T-helper 1 cell (primary cell): ENCODE data around the gene SP6.
A peak's percentile ranks its signal among the peaks of the same experiment; 100 is the strongest.

Experiments used
- DNase-seq, 5 donors: peaks; one replicate each; pipeline ENCODE4 v3.0.0-alpha.2; 2012 to 2020

SP6 gene

GRCh38 chr17:47810200-47810821 is 40.7 kb downstream of the SP6 start:
- peak in 1 of 5 donors; percentile 54 for DNase-seq

GRCh38 chr17:47808830-47809480 is 42.0 kb downstream of the SP6 start:
- no peak for DNase-seq

GRCh38 chr17:47808036-47808829 is 42.7 kb downstream of the SP6 start:
- no peak for DNase-seq

DNA sequence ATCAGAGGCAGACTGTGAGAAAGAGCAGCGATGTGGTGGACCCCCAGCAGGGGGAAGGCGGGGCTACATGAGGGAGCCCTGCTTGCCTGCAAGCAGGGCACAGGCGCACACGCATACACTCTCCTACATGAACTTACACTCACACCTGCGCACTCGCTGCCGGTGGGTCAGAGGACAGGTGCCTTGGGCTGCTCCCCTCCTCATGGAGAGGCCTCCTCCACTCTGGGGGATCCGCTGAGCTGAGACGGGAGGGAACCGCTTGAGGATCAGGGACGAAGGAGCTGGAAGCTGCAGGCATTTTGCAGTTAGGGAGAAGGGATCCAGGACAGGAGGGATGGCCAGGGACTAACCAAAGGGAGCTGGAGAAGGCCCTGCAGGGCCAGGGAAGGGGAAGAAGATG is 43.5 kb downstream of the SP6 start:
- DNase-seq, result no peak

DNA sequence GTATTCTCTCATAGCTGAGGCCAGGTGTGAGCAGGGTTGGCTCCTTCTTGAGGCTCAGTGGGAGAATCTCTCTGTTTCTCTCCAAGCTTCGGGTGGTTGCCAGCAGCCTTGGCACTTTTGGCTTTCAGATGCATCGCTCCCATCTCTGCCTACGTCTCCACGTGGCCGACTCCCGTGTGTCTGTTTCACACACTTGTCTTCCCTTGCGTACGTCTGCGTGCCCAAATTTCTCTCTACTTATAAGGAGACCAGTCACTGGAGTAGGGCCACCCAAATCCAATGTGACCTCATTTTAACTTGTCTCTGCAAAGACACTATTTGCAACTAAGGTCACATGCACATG is 44.1 kb downstream of the SP6 start:
- DNase-seq, result no peak

GRCh38 chr17:47806026-47806912 is 44.7 kb downstream of the SP6 start:
- no peak for DNase-seq

DNA sequence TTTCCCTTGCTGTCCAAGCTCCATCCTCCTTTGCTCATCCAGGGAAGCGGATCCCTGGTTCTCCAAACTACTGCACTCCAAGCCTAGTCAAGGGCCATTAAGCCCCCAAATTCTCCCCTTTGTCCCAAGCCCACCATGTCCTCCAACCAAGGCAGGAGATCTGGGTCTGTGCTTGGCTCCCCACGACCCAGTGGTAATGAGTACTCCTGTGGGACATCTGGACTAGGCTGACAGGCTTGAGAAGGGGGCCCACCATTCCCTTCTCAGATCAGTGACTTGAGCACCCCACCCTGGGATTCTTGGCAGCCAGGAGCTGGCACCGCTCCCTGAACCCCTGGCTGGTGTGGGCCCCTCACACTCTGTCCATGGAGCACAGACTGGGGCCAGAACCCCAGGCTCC is 46.5 kb downstream of the SP6 start:
- no peak for DNase-seq

DNA sequence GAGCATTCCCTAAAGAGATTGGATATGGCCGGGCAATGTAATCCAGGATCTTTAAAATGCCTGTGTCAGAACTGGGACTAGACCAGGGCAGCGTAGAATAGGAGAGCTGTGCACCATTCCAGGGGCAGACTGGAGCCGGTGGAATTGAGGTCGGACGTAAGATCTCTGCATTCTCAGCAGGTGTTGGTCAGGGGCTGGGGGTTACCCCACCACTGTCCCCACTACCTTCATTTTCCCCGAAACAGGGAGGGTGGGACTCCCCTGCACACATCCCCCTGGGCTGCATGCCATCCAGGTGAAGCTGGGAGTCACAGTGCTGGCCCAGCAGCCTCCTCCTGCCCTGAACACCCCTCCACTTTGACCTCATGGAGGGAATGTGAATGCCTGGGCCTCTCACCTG is 47.2 kb downstream of the SP6 start:
- DNase-seq, result no peak

GRCh38 chr17:47803201-47803600 is 47.8 kb downstream of the SP6 start:
- DNase-seq, result no peak

DNA sequence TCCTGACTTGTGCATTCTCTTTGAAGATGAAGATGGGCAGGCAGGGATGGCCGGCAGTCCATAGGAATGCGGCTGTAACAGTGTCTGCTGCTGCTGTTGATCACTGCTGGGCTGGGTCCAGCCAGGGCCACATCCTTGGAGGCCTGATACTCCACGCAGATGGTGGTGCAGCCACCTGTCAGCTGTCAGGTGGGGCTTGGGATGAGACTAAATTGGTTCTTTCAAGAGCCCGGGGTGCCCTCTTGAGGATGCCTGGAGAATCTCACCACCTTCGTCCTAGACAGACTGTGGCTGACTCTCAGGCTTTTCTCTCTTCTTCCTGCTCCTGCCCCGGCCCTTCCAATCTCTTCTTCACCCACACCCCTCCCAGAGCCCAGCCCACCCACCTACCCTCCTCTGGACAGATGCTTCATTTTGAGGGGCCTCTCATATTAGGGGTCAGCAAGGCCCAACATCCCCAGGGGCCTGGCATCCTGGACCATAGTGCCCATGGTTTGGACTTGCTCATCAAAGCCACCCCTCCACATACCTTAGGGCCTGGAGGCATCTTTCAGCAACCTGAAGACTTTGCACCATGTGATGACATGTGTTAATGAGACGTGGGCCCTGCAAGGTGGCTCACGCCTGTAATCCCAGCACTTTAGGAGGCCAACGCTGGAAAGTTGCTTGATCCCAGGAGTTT is 48.5 kb downstream of the SP6 start:
- peak in 4 of 5 donors; percentile 38 to 59 (median 46) for DNase-seq

DNA sequence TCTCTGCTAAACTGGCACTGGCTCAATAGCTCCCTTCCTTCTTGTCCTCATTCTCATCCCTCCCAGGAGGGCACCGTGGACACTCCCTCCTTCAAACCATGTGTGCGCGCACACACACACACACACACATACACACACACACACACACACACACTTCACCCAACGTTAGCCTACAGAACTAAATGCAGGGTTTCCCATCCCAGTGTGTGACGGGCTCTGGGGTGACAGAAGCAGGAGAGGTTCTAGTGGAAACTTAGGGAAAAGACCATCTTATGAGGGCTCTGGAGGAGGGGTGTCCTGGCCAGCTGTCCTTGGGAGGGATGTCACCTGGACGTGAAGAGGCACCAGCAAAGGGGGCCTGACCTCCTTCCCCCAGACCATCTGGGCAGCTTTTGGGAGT is 49.1 kb downstream of the SP6 start:
- DNase-seq, result no peak

DNA sequence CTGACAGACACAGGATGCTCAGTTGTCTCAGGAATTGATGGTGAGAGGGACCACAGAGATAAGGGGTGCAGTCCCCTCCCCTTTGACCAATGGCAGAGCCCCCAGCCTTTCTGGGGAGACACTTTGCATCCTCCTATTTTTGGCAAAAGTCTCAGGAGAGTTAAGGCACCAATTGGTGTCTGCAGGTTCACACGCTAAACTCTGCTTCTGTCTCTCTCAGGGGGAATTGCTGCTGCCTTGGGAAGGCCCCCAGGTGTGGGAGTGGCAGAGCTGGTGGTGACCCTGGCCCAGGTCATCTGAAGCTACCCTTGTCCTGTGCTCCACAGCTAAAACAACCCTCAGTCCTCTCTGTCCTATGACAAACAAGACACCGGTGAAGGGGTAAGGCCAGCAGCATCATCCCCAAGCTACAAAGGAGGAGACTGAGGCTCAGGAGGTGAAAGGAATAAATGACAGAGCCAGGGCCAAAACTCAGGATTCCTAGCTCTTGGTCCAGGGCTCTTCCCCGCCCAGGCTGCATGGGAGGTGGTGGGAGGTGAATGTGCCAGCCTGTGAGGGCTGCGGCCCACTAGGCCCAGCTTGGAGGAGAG is 49.7 kb downstream of the SP6 start:
- DNase-seq, result no peak

DNA sequence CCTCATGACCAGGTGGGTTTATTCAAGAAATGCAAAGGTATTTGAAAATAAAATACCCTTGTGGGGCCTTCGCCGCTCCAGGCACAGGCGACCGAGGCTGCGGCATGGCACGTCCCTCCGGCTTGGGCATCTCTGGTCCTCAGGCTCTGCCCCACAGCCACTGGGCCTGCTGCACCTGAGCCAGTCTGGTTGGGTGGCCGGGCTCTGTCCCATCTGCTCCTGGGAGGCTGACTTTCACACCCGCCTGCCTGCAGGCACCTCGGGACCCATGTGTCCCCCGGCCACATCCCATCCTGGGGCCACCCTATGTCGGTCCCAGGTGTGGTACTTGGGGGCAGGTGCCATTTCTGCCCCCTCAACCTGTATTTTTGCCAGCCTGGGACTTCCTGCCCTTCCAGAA is 50.3 kb downstream of the SP6 start:
- no peak for DNase-seq

DNA sequence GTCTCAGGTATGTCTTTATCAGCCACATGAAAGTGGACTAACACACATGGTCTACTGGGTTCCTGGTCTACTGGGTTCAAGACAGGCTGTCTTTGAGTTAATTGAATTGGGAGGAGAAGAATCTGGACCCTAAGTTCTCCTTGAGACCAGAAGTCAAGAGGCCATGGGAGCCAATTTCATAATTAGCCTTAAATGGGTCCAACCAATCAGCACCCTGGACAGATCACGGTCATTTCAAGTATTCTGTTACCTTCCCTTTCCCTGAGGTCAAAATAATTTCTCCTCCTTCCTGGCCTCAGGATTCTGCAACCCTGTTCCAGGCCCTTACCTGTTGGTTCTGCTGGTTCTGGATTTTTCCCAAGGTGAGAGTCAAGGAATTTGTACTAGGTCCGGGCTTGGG is 53.2 kb downstream of the SP6 start:
- DNase-seq, result no peak
